Superior temporal gyrus (tissue), 1 donor: Measurements from ENCODE around the gene FIGN.
A peak's percentile ranks its signal among the peaks of the same experiment; 100 is the strongest.

Experiments used
- DNase-seq: peaks from one replicate; pipeline ENCODE4 v3.0.0-alpha.2; 2016; ENCODE audit errors: extremely low spot score

Gene FIGN

GRCh38 chr2:163611557-163611906 is 124.3 kb downstream of the FIGN start:
- no peak for DNase-seq

GRCh38 chr2:163610817-163611556 is 124.8 kb downstream of the FIGN start:
- DNase-seq = peak; percentile 68

- DNase-seq = no peak
These were observed 128.2 kb downstream of the FIGN start for GRCh38 chr2:163607630-163608029.

- no peak for DNase-seq
These were observed 128.9 kb downstream of the FIGN start for GRCh38 chr2:163606878-163607277.

GRCh38 chr2:163605779-163606178 is 130.0 kb downstream of the FIGN start:
- no peak for DNase-seq

- DNase-seq = no peak
These were observed 130.8 kb downstream of the FIGN start for GRCh38 chr2:163604941-163605555.

- DNase-seq = no peak
These were observed 133.6 kb downstream of the FIGN start for GRCh38 chr2:163602196-163602595.

GRCh38 chr2:163601377-163601776 is 134.4 kb downstream of the FIGN start:
- DNase-seq = no peak

GRCh38 chr2:163600801-163601200 is 135.0 kb downstream of the FIGN start:
- DNase-seq = no peak

GRCh38 chr2:163595028-163595427 is 140.8 kb downstream of the FIGN start:
- no peak for DNase-seq

- no peak for DNase-seq
These were observed 141.3 kb downstream of the FIGN start for GRCh38 chr2:163594497-163594896.

GRCh38 chr2:163593982-163594381 is 141.8 kb downstream of the FIGN start:
- no peak for DNase-seq

GRCh38 chr2:163592954-163593622 is 142.7 kb downstream of the FIGN start:
- DNase-seq = no peak

- no peak for DNase-seq
These were observed 144.3 kb downstream of the FIGN start for GRCh38 chr2:163591461-163591860.

- no peak for DNase-seq
These were observed 155.1 kb downstream of the FIGN start for GRCh38 chr2:163580757-163581156.

GRCh38 chr2:163574309-163574708 is 161.5 kb downstream of the FIGN start:
- DNase-seq = no peak

- no peak for DNase-seq
These were observed 162.2 kb downstream of the FIGN start for GRCh38 chr2:163573652-163574051.

GRCh38 chr2:163572850-163573249 is 163.0 kb downstream of the FIGN start:
- DNase-seq = no peak

GRCh38 chr2:163571423-163572102 is 164.2 kb downstream of the FIGN start:
- no peak for DNase-seq

- DNase-seq = no peak
These were observed 165.4 kb downstream of the FIGN start for GRCh38 chr2:163570391-163570790.

- DNase-seq = no peak
These were observed 170.6 kb downstream of the FIGN start for GRCh38 chr2:163565192-163565591.

- DNase-seq = no peak
These were observed 171.6 kb downstream of the FIGN start for GRCh38 chr2:163564236-163564635.

- DNase-seq = no peak
These were observed 172.5 kb downstream of the FIGN start for GRCh38 chr2:163563336-163563735.
